Endothelial cell of umbilical vein (primary cell): ENCODE measurements around the gene KCNC4. TPM values are rescaled to one million over a fixed set of nuclear protein-coding genes. Genes with fewer than 3 reads are reported as not detected.

Experiments
- BruUV-seq: library from RNA; stranded (reverse); fragments of 400-500 nt; replicated peaks from 2 replicates; lab custom pipeline; 2021; lab: Mats Ljungman, UMichigan
- CTCF ChIA-PET: fragments of 300-600, 350-600 bp; sonication (Branson Sonifier 250); formaldehyde crosslinking; loops from one replicate; lab custom pipeline; 2021; ENCODE audit warnings: antibody characterized with exemption, inconsistent platforms; lab: Charles Lee
- POLR2A ChIA-PET: fragments of 300-600, 350-600 bp; sonication (Branson Sonifier 250); formaldehyde crosslinking; loops from one replicate; lab custom pipeline; 2021; ENCODE audit warnings: antibody characterized with exemption, inconsistent platforms; lab: Charles Lee
- DNase-seq: peaks from one replicate; pipeline ENCODE4 v3.0.0-alpha.2; 2011; ENCODE audit warnings: low read depth, low spot score
- FAIRE-seq: peaks from 2 replicates; lab custom pipeline; 2011; peaks lifted over from hg19 to GRCh38; lab: Jason Lieb, UNC
- H2AFZ ChIP-seq: 2 replicates; pipeline ENCODE4 v1.6.0; 2012; ENCODE audit warnings: low read depth, low read length, control low read depth, inconsistent platforms
- H3K27ac ChIP-seq: 2 replicates; pipeline ENCODE4 v1.5.1; 2011; ENCODE audit warnings: low read depth, mild to moderate bottlenecking, control low read depth, low read length, moderate library complexity; ENCODE audit not compliant: insufficient read depth
- H3K27me3 ChIP-seq, 2 experiments: 2 replicates each; pipeline versions ENCODE4 v1.6.0 to v1.6.1; 2011; ENCODE audit warnings: low read length in 2 of 2, mixed read lengths in 1 of 2; ENCODE audit not compliant: control insufficient read depth in 2 of 2, insufficient read depth in 2 of 2
- H3K36me3 ChIP-seq, 2 experiments: 2 replicates in 1 of 2; 3 replicates in 1 of 2; pipeline ENCODE4 v1.5.1; 2011; ENCODE audit warnings: low read length in 2 of 2, mild to moderate bottlenecking in 1 of 2, moderate library complexity in 1 of 2; ENCODE audit not compliant: control insufficient read depth in 2 of 2, insufficient read depth in 2 of 2; ENCODE audit errors: extremely low read depth in 1 of 2
- H3K4me1 ChIP-seq: 3 replicates; pipeline ENCODE4 v1.5.1; 2011; ENCODE audit warnings: mild to moderate bottlenecking, low read length; ENCODE audit not compliant: control insufficient read depth, insufficient read depth; ENCODE audit errors: extremely low read depth
- H3K4me2 ChIP-seq: 2 replicates; pipeline ENCODE4 v1.6.1; 2011; ENCODE audit warnings: low read length, control low read depth, mixed read lengths; ENCODE audit not compliant: insufficient read depth
- H3K4me3 ChIP-seq, 3 experiments: fragments of 200-600 bp in 1 of 3; sonication (generic), shearing (Covaris generic) in 1 of 3; replicated peaks in 1 of 3; 2 replicates each; pipeline ENCODE4 v1.5.1; 2011 to 2016; ENCODE audit warnings: control low read depth in 3 of 3, low read length in 3 of 3, mild to moderate bottlenecking in 2 of 3, inconsistent platforms in 1 of 3, low read depth in 1 of 3, moderate library complexity in 1 of 3; ENCODE audit not compliant: insufficient read depth in 1 of 3
- H3K79me2 ChIP-seq: 2 replicates; pipeline ENCODE4 v1.6.0; 2012; ENCODE audit warnings: low read length, inconsistent platforms; ENCODE audit not compliant: control insufficient read depth, insufficient read depth
- H3K9ac ChIP-seq: replicated peaks from 2 replicates; pipeline ENCODE3; 2011; ENCODE audit warnings: low read length, control low read depth; ENCODE audit not compliant: insufficient read depth; ENCODE audit errors: extremely low read depth
- H3K9me1 ChIP-seq: replicated peaks from 3 replicates; pipeline ENCODE4 v1.6.0; 2011; ENCODE audit warnings: mild to moderate bottlenecking, low read length; ENCODE audit not compliant: control insufficient read depth, insufficient read depth; ENCODE audit errors: extremely low read depth
- H3K9me3 ChIP-seq: replicated peaks from 2 replicates; pipeline ENCODE4 v1.5.1; 2012; ENCODE audit warnings: low read length, inconsistent platforms; ENCODE audit not compliant: control insufficient read depth, insufficient read depth
- H4K20me1 ChIP-seq: replicated peaks from 2 replicates; pipeline ENCODE3; 2011; ENCODE audit warnings: mild to moderate bottlenecking, low read length; ENCODE audit not compliant: control insufficient read depth, insufficient read depth; ENCODE audit errors: extremely low read depth
- EZH2 ChIP-seq: IDR thresholded peaks from 2 replicates; pipeline ENCODE4 v1.6.1; 2012; ENCODE audit warnings: borderline replicate concordance, low read depth, mild to moderate bottlenecking, moderate library complexity, low read length, inconsistent platforms; ENCODE audit not compliant: severe bottlenecking
- FOS ChIP-seq: IDR thresholded peaks from 2 replicates; pipeline ENCODE4 v1.6.1; 2011; ENCODE audit warnings: mild to moderate bottlenecking, low read length, moderate library complexity, borderline replicate concordance; ENCODE audit not compliant: insufficient read depth
- GATA2 ChIP-seq: IDR thresholded peaks from 2 replicates; pipeline ENCODE4 v1.7.0; 2011; ENCODE audit warnings: low read depth, mild to moderate bottlenecking, moderate library complexity, mixed read lengths, low read length; ENCODE audit not compliant: insufficient read length, insufficient read depth
- JUN ChIP-seq: IDR thresholded peaks from 2 replicates; pipeline ENCODE4 v1.6.1; 2011; ENCODE audit warnings: borderline replicate concordance, low read depth; ENCODE audit not compliant: insufficient read length, insufficient read depth
- MYC ChIP-seq: IDR thresholded peaks from one replicate; pipeline ENCODE4 v1.6.1; 2011; ENCODE audit warnings: mild to moderate bottlenecking, low read depth, low read length
- POLR2A ChIP-seq: IDR thresholded peaks from 2 replicates; pipeline ENCODE4 v1.6.1; 2012; ENCODE audit warnings: low read depth, mild to moderate bottlenecking, control low read depth, low read length
- POLR2AphosphoS5 ChIP-seq: IDR thresholded peaks from 2 replicates; pipeline ENCODE4 v1.6.1; 2012; ENCODE audit warnings: low read depth, mild to moderate bottlenecking, control low read depth, low read length, moderate library complexity; ENCODE audit not compliant: insufficient read depth
- dilution Hi-C: fragments of 300-500 bp; cut with MboI; formaldehyde crosslinking; loops from one replicate; pipeline ENCODE4 v1.15.0; 2019; ENCODE audit warnings: low sequenced_read_pairs; ENCODE audit not compliant: extremely low pct_ligation_motif_present
- intact Hi-C: fragments of 100-400 bp; cut with micrococcal nuclease; formaldehyde crosslinking; loops from one replicate; pipeline ENCODE4 v1.10.0; 2022
- polyA plus RNA-seq, 4 experiments: library from polyadenylated mRNA; depleted of rRNA in 3 of 4; stranded (reverse) in 3 of 4; unstranded in 1 of 4; fragments of >200 nt; gene quantifications; 2 replicates each; pipeline versions ENCODE4 v1.2.1 to v1.2.3, GENCODE V29; 2011 to 2012; ENCODE audit warnings: missing spikeins in 1 of 4
- total RNA-seq: library from RNA; stranded (reverse); gene quantifications from 2 replicates; pipeline ENCODE4 v1.2.3, GENCODE V29; 2021
- TF ChIP-seq, protein P1 (sequence below): IDR thresholded peaks from 2 replicates; pipeline ENCODE4 v1.6.1; 2011; ENCODE audit not compliant: insufficient read depth, insufficient read length
- TF ChIP-seq, protein P2 (sequence below), 2 donors: IDR thresholded peaks; 1 replicate in 1 of 2; 2 replicates in 1 of 2; pipeline ENCODE4 v1.5.1; 2011; ENCODE audit warnings: low read length in 2 of 2, mild to moderate bottlenecking in 2 of 2, moderate library complexity in 2 of 2, control low read depth in 1 of 2, inconsistent platforms in 1 of 2, low read depth in 1 of 2; ENCODE audit not compliant: insufficient read depth in 1 of 2; ENCODE audit errors: extremely low read depth in 1 of 2

The KCNC4 gene
- total and polyA plus RNA-seq, 2 donors (not counting 3 experiments of a cell fraction or from before 2014, with no cell fraction given), result 6.7 to 22.5 TPM

DNA sequence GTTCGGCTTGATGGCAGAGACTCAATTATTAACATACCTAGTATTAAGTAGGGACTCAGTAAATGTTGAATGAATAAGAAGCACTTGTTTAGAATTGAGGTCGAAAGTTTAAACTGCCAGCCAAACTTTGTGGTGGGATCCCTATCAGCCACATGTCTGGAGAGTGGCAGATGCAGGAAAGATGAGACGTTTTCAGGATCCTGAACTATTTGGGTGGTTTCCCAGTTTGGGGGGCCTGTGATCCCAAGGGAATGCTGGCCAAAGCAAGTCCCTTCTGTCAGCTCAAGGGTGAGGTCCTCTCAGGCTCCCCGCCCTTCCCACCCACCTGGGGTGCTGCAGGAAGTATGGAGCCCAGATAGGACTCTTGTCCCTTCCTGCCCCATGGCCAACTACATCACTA is 38.6 kb downstream of the KCNC4 start:
- POLR2A ChIA-PET, result no interaction called here
- H2AFZ ChIP-seq, result no peak overlapping the region
- no peaks in the 10 kb centered on the region for H3K9me1 ChIP-seq
- no peaks in the 10 kb centered on the region for H3K9me3 ChIP-seq
- H3K79me2 ChIP-seq, result no peaks in the 10 kb centered on the region
- H3K9ac ChIP-seq, result no peak overlapping the region
- CTCF ChIA-PET, result interaction anchor here (1.4 kb wide), 1 partner anchor 41 kb away, joined by 5 read pairs; no protein-coding TSS in a partner anchor
- H3K4me2 ChIP-seq, result no peak overlapping the region
- BruUV-seq, result no TSS peak
- H3K4me1 ChIP-seq, result no peaks in the 10 kb centered on the region
- no peak overlapping the region for H3K4me3 ChIP-seq
- no peaks in the 10 kb centered on the region for H3K27me3 ChIP-seq
- no peak overlapping the region for H3K27ac ChIP-seq
- FAIRE-seq, result no peak
- dilution Hi-C loops (no loop called here), intact Hi-C loops (no loop called here)
- TF ChIP-seq POLR2A, result no peak
- H4K20me1 ChIP-seq, result no peaks in the 10 kb centered on the region
- DNase-seq, result no peak
- no peaks in the 10 kb centered on the region for H3K36me3 ChIP-seq

DNA sequence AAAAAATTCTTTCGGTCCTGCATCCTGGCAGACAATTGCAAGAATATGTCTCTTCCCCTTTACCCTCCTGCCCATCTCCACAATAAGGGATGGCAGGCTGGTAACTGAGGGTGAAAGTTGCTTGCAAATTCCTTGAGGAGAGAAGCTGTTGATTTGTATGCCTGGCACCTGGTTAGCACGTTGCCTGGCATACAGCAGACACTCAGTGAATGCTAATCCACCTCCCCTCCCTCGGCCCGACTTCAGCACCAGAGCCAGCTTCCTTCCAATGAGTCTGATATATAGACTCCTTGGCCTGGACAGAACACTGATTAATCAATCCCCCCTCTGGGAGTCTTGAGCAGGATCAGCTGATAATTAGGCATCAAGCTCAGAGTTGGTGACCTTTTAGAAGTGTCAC is 39.1 kb downstream of the KCNC4 start:
- no peaks in the 10 kb centered on the region for H3K9me3 ChIP-seq
- no peak for FAIRE-seq
- no peaks in the 10 kb centered on the region for H3K79me2 ChIP-seq
- no peaks in the 10 kb centered on the region for H4K20me1 ChIP-seq
- H3K27ac ChIP-seq, result no peak overlapping the region
- ChIA-PET CTCF (interaction anchor here (1.4 kb wide), 1 partner anchor 41 kb away, joined by 5 read pairs; no protein-coding TSS in a partner anchor), POLR2A (no interaction called here)
- no peak overlapping the region for H3K9ac ChIP-seq
- no peaks in the 10 kb centered on the region for H3K9me1 ChIP-seq
- H3K4me1 ChIP-seq, result no peaks in the 10 kb centered on the region
- H3K36me3 ChIP-seq, result no peaks in the 10 kb centered on the region
- dilution Hi-C loops, result no loop called here
- TF ChIP-seq, protein P1, sequence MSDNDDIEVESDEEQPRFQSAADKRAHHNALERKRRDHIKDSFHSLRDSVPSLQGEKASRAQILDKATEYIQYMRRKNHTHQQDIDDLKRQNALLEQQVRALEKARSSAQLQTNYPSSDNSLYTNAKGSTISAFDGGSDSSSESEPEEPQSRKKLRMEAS, result no peak
- TF ChIP-seq, protein P2, sequence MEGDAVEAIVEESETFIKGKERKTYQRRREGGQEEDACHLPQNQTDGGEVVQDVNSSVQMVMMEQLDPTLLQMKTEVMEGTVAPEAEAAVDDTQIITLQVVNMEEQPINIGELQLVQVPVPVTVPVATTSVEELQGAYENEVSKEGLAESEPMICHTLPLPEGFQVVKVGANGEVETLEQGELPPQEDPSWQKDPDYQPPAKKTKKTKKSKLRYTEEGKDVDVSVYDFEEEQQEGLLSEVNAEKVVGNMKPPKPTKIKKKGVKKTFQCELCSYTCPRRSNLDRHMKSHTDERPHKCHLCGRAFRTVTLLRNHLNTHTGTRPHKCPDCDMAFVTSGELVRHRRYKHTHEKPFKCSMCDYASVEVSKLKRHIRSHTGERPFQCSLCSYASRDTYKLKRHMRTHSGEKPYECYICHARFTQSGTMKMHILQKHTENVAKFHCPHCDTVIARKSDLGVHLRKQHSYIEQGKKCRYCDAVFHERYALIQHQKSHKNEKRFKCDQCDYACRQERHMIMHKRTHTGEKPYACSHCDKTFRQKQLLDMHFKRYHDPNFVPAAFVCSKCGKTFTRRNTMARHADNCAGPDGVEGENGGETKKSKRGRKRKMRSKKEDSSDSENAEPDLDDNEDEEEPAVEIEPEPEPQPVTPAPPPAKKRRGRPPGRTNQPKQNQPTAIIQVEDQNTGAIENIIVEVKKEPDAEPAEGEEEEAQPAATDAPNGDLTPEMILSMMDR (IDR thresholded peaks at IDR 0.05; ENCODE audit: extremely low read depth in 1 of 2, insufficient read depth in 1 of 2, low read depth in 1 of 2, low read length in 2 of 2), result no peak
- no peak for TF ChIP-seq JUN
- TF ChIP-seq GATA2, result no peak
- TF ChIP-seq MYC, result no peak
- no peak for TF ChIP-seq POLR2A
- TF ChIP-seq EZH2, result no peak
- TF ChIP-seq POLR2AphosphoS5, result no peak
- TF ChIP-seq FOS, result no peak
- H3K4me2 ChIP-seq, result no peak overlapping the region
- no TSS peak for BruUV-seq
- H3K4me3 ChIP-seq, result no peak overlapping the region
- DNase-seq, result no peak
- no peak overlapping the region for H2AFZ ChIP-seq
- intact Hi-C loops, result no loop called here
- no peaks in the 10 kb centered on the region for H3K27me3 ChIP-seq
